ENCODE measurements around the gene RAB3GAP1. TPM values are rescaled to one million over a fixed set of nuclear protein-coding genes. Genes with fewer than 3 reads are reported as not detected.

Gene RAB3GAP1
- total and polyA plus RNA-seq, 7 donors, result 18.6 to 70.2 (median 54.5) TPM

DNA sequence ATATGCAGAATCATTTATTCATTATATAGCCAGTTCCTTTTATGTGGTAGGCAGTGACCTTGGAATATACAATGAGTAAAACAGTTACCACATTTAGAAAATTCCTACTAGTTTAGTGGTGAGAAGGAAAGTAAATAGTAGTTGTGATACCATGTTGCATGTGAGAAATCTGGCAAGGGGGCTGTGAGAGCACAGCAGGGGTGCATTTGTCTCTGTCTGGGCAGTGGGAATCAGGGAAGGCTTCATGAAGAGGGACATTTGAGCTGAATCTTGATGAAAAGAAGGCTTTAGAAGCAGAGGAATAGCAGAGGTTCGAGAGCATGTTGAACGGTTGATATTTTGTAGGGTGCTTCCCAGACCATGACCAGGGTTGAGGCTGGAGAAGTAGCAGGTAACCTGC is 78.7 kb downstream of the RAB3GAP1 start:
- peaks cover 12 to 91% (median 38%) of the 10 kb centered on the region in 4 donors for H3K36me3 ChIP-seq
- H3K9me3 ChIP-seq, result no peaks in the 10 kb centered on the region
- intact Hi-C loops (cut with DNase I), result no loop called here
- H3K4me3 ChIP-seq, result no peak overlapping the region
- 97 to 98% methylated on average over 2 of the region's 2 CpGs for WGBS, 2 donors
- TF ChIP-seq EP300 (IDR thresholded peaks at IDR 0.05), result no peak
- no peak for TF ChIP-seq POLR2A (IDR thresholded peaks at IDR 0.05)
- no peak for TF ChIP-seq POLR2AphosphoS5 (IDR thresholded peaks at IDR 0.05)
- TF ChIP-seq CTCF (IDR thresholded peaks at IDR 0.05), result no peak
- no peak for DNase-seq
- no peaks in the 10 kb centered on the region for H3K27me3 ChIP-seq
- H3K4me1 ChIP-seq, result no peaks in the 10 kb centered on the region
- no peak overlapping the region for H3K27ac ChIP-seq

DNA sequence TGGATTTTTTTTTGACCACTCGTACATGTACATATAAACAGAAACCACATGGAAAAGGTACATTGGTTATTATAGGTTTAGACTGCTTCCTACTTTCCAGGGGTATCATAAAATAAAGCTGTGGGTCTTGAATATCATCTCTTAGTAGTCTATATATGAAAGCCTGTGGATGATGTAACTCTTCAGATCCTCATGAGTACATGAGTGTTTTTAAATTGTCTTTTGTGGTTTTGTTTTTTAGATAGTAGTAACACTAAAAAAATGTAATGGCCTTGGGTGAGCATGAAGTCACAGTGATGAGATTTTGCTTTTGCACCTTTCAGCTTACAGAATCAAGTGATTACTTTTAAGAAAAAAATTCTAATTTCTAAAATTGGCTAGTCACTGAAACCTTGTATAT is 80.2 kb downstream of the RAB3GAP1 start:
- intact Hi-C loops (cut with DNase I), result no loop called here
- Histone ChIP-seq H3K4me1 (no peaks in the 10 kb centered on the region), H3K27me3 (no peaks in the 10 kb centered on the region), H3K27ac (no peak overlapping the region), H3K36me3 (peaks cover 15 to 91% (median 40%) of the 10 kb centered on the region in 4 donors), H3K4me3 (no peak overlapping the region), H3K9me3 (no peaks in the 10 kb centered on the region)
- WGBS, 2 donors, result 84 to 94% methylated on average over 1 of the region's 1 CpG
- TF ChIP-seq POLR2AphosphoS5 (IDR thresholded peaks at IDR 0.05), result no peak
- TF ChIP-seq CTCF (IDR thresholded peaks at IDR 0.05), result no peak
- no peak for TF ChIP-seq POLR2A (IDR thresholded peaks at IDR 0.05)
- no peak for DNase-seq

DNA sequence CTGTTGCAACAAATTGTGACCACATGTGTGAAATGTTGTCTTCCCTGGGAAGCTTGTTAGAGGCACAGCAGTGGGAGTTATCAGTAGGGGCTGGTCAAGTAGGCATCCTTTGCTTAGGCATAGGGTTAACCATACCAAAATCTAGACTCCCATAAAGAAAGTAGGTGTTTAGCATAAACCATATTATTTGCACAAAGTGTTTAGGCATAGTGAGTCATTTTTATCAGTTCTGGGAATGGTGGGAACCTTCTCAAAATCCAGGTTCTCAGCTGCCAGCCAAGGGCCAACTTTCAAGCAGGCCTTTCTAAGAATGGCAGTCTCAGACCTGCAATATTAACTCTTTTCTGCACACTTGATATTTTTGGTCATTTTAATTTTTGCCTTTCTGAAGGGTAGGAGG is 88.5 kb downstream of the RAB3GAP1 start:
- no peak for DNase-seq
- H3K4me1 ChIP-seq, result no peaks in the 10 kb centered on the region
- H3K36me3 ChIP-seq, result peaks cover 5 to 86% (median 20%) of the 10 kb centered on the region in 4 donors
- H3K27me3 ChIP-seq, result no peaks in the 10 kb centered on the region
- peaks cover 0 to 6% (median under 1%) of the 10 kb centered on the region in 4 donors for H3K9me3 ChIP-seq
- no peak overlapping the region for H3K27ac ChIP-seq
- TF ChIP-seq POLR2A (IDR thresholded peaks at IDR 0.05) (no peak), EP300 (IDR thresholded peaks at IDR 0.05) (no peak), POLR2AphosphoS5 (IDR thresholded peaks at IDR 0.05) (no peak), CTCF (IDR thresholded peaks at IDR 0.05) (no peak)
- intact Hi-C loops (cut with DNase I), result no loop called here
- no peak overlapping the region for H3K4me3 ChIP-seq

DNA sequence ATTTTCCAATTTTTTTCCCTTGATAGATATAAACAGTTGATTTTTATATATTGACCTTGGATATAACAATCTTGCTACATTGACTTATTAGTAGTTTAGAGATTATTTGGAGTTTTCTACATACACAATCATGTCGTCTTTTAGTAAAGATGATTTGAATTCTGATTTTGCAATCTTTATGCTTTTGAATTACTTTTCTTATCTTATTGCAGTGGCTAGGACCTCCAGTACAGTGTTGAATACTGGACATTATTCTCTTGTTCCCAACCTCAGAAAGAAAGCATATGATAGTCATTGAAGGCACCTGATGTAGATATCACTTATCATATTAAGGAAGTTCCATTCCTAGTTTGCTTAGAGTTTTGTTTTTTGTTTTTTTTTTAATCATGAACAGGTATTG is 90.2 kb downstream of the RAB3GAP1 start:
- DNase-seq, result no peak
- Histone ChIP-seq H3K4me1 (no peaks in the 10 kb centered on the region), H3K27me3 (no peaks in the 10 kb centered on the region), H3K9me3 (peaks cover 0 to 6% (median under 1%) of the 10 kb centered on the region in 4 donors), H3K36me3 (peaks cover 0 to 69% (median 11%) of the 10 kb centered on the region in 4 donors), H3K27ac (no peak overlapping the region), H3K4me3 (no peak overlapping the region)
- intact Hi-C loops (cut with DNase I), result no loop called here
- 95 to 98% methylated on average over 1 of the region's 1 CpG for WGBS, 2 donors
- no peak for TF ChIP-seq POLR2AphosphoS5 (IDR thresholded peaks at IDR 0.05)
- TF ChIP-seq EP300 (IDR thresholded peaks at IDR 0.05), result no peak
- TF ChIP-seq CTCF (IDR thresholded peaks at IDR 0.05), result no peak
- TF ChIP-seq POLR2A (IDR thresholded peaks at IDR 0.05), result no peak

DNA sequence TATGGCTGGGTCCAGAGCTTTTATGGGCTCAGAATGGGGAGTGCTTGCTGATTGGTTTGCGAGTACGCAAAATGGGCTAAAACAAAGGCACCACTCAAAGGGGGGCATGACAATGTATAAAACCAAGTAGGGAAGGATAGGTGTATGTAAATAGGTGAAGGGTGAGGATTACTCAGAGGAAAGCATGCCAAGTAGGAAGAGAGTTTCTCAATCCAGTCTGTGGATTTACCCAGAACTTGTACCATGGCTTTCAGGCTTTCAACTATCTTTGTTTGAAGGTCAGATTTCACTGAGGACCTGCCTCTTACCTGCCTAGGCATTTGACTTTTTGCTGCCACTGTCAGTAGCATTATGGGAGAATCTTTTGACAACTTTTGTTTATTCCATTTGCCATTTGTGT is 92.3 kb downstream of the RAB3GAP1 start:
- WGBS, 2 donors, result 98% methylated on average over 2 of the region's 2 CpGs
- Histone ChIP-seq H3K27ac (no peak overlapping the region), H3K27me3 (no peaks in the 10 kb centered on the region), H3K36me3 (peaks cover 0 to 49% (median 9%) of the 10 kb centered on the region in 4 donors), H3K9me3 (peaks cover 0 to 6% (median under 1%) of the 10 kb centered on the region in 4 donors), H3K4me3 (no peak overlapping the region), H3K4me1 (no peaks in the 10 kb centered on the region)
- intact Hi-C loops (cut with DNase I), result no loop called here
- DNase-seq, result no peak
- no peak for TF ChIP-seq CTCF (IDR thresholded peaks at IDR 0.05)
- no peak for TF ChIP-seq EP300 (IDR thresholded peaks at IDR 0.05)
- no peak for TF ChIP-seq POLR2AphosphoS5 (IDR thresholded peaks at IDR 0.05)
- no peak for TF ChIP-seq POLR2A (IDR thresholded peaks at IDR 0.05)

Measured in sigmoid colon (tissue), 7 donors.